H9 (cell line): Measurements from ENCODE around the gene FAU. TPM values are rescaled to one million over a fixed set of nuclear protein-coding genes. Genes with fewer than 3 reads are reported as not detected.

Experiments used
- DNase-seq: peaks from one replicate; pipeline ENCODE4 v3.0.0-alpha.2; 2017
- H2AFZ ChIP-seq: one replicate; pipeline ENCODE4 v1.6.1; 2013; ENCODE audit warnings: mild to moderate bottlenecking, low read length, control low read depth, moderate library complexity
- H2AK5ac ChIP-seq: 2 replicates; pipeline ENCODE4 v1.6.1; 2013; ENCODE audit warnings: low read length, control low read depth, mixed read lengths; ENCODE audit not compliant: insufficient read length
- H2BK120ac ChIP-seq: one replicate; pipeline ENCODE4 v1.6.1; 2013; ENCODE audit warnings: low read depth, mild to moderate bottlenecking, low read length, control low read depth, inconsistent platforms; ENCODE audit not compliant: poor library complexity, severe bottlenecking
- H2BK12ac ChIP-seq: 2 replicates; pipeline ENCODE4 v1.6.1; 2013; ENCODE audit warnings: low read length, control low read depth, mixed read lengths, low read depth; ENCODE audit not compliant: insufficient read length
- H2BK15ac ChIP-seq: 2 replicates; pipeline ENCODE4 v1.6.1; 2013; ENCODE audit warnings: low read depth, low read length, control low read depth
- H2BK20ac ChIP-seq: one replicate; pipeline ENCODE4 v1.6.1; 2013; ENCODE audit warnings: low read depth, mild to moderate bottlenecking, low read length, control low read depth, inconsistent platforms; ENCODE audit not compliant: poor library complexity, severe bottlenecking
- H2BK5ac ChIP-seq: 2 replicates; pipeline ENCODE4 v1.6.1; 2013; ENCODE audit warnings: low read length, control low read depth, mixed read lengths; ENCODE audit not compliant: insufficient read length
- H3K14ac ChIP-seq: 2 replicates; pipeline ENCODE4 v1.6.1; 2013; ENCODE audit warnings: low read length, control low read depth; ENCODE audit not compliant: insufficient read depth
- H3K18ac ChIP-seq: 2 replicates; pipeline ENCODE4 v1.6.1; 2013; ENCODE audit warnings: low read depth, mild to moderate bottlenecking, mixed read lengths, low read length, control low read depth; ENCODE audit not compliant: insufficient read length
- H3K23ac ChIP-seq: 2 replicates; pipeline ENCODE4 v1.6.1; 2013; ENCODE audit warnings: low read length, control low read depth, mixed read lengths, low read depth; ENCODE audit not compliant: insufficient read length
- H3K23me2 ChIP-seq: 2 replicates; pipeline ENCODE4 v1.6.1; 2013; ENCODE audit warnings: low read depth, mild to moderate bottlenecking, mixed read lengths, low read length, control low read depth; ENCODE audit not compliant: insufficient read length, poor library complexity, severe bottlenecking
- H3K27ac ChIP-seq: 2 replicates; pipeline ENCODE4 v1.5.1; 2013; ENCODE audit warnings: low read length, control low read depth, mixed read lengths, low read depth; ENCODE audit not compliant: insufficient read length
- H3K27me3 ChIP-seq: 2 replicates; pipeline ENCODE4 v1.6.1; 2013; ENCODE audit warnings: low read length, control low read depth, inconsistent platforms; ENCODE audit not compliant: insufficient read depth
- H3K4ac ChIP-seq: 2 replicates; pipeline ENCODE4 v1.6.1; 2013; ENCODE audit warnings: low read depth, mild to moderate bottlenecking, control low read depth, inconsistent platforms, low read length, moderate library complexity
- H3K4me1 ChIP-seq: 2 replicates; pipeline ENCODE4 v1.6.1; 2013; ENCODE audit warnings: low read length, control low read depth, inconsistent platforms; ENCODE audit not compliant: insufficient read depth
- H3K4me2 ChIP-seq: 2 replicates; pipeline ENCODE4 v1.6.1; 2013; ENCODE audit warnings: low read length, control low read depth, mixed read lengths; ENCODE audit not compliant: insufficient read length, insufficient read depth
- H3K56ac ChIP-seq: 2 replicates; pipeline ENCODE4 v1.6.1; 2013; ENCODE audit warnings: low read depth, mild to moderate bottlenecking, mixed read lengths, low read length, control low read depth; ENCODE audit not compliant: insufficient read length
- H3K79me1 ChIP-seq: 2 replicates; pipeline ENCODE4 v1.6.1; 2013; ENCODE audit warnings: low read depth, mild to moderate bottlenecking, moderate library complexity, low read length, control low read depth, inconsistent platforms; ENCODE audit not compliant: insufficient read depth, poor library complexity, severe bottlenecking
- H3K79me2 ChIP-seq: 2 replicates; pipeline ENCODE4 v1.6.1; 2013; ENCODE audit warnings: low read length, control low read depth, inconsistent platforms; ENCODE audit not compliant: insufficient read depth
- H3K9ac ChIP-seq: 2 replicates; pipeline ENCODE4 v1.6.1; 2013; ENCODE audit warnings: low read length, control low read depth, mixed read lengths; ENCODE audit not compliant: insufficient read length; ENCODE audit errors: extremely low read depth
- H3K9me3 ChIP-seq: one replicate; pipeline ENCODE4 v1.6.1; 2013; ENCODE audit warnings: low read depth, low read length, inconsistent platforms; ENCODE audit not compliant: control insufficient read depth
- H3T11ph ChIP-seq: one replicate; pipeline ENCODE4 v1.6.1; 2013; ENCODE audit warnings: mild to moderate bottlenecking, low read length, control low read depth, inconsistent platforms
- H4K20me1 ChIP-seq: one replicate; pipeline ENCODE4 v1.6.1; 2013; ENCODE audit not compliant: control insufficient read depth, insufficient read length, insufficient read depth
- H4K5ac ChIP-seq: 2 replicates; pipeline ENCODE4 v1.6.1; 2013; ENCODE audit warnings: low read depth, mild to moderate bottlenecking, mixed read lengths, low read length, control low read depth; ENCODE audit not compliant: insufficient read length
- H4K8ac ChIP-seq: replicated peaks from 2 replicates; pipeline ENCODE4 v1.6.1; 2013; ENCODE audit warnings: low read length, control low read depth, mixed read lengths, low read depth; ENCODE audit not compliant: insufficient read length
- H4K91ac ChIP-seq: 2 replicates; pipeline ENCODE4 v1.6.1; 2013; ENCODE audit warnings: low read depth, mild to moderate bottlenecking, moderate library complexity, mixed read lengths, low read length, control low read depth; ENCODE audit not compliant: insufficient read length
- H3K27ac Mint-ChIP-seq, 3 experiments: 2 replicates in 2 of 3; 3 replicates in 1 of 3; pipeline ENCODE4 v1.8.0; 2020 to 2021; ENCODE audit warnings: mixed read lengths in 3 of 3, mild to moderate bottlenecking in 1 of 3, moderate library complexity in 1 of 3
- H3K27me3 Mint-ChIP-seq: 2 replicates; pipeline ENCODE4 v1.8.0; 2021; ENCODE audit warnings: low read depth, mild to moderate bottlenecking, moderate library complexity, mixed read lengths
- H3K36me3 Mint-ChIP-seq, 3 experiments: 2 replicates in 2 of 3; 3 replicates in 1 of 3; pipeline ENCODE4 v1.8.0; 2020 to 2021; ENCODE audit warnings: low read depth in 3 of 3, mixed read lengths in 3 of 3; ENCODE audit not compliant: insufficient read depth in 1 of 3
- H3K4me1 Mint-ChIP-seq, 2 experiments: 2 replicates each; pipeline ENCODE4 v1.8.0; 2020; ENCODE audit warnings: mixed read lengths in 2 of 2
- H3K4me3 Mint-ChIP-seq, 2 experiments: 2 replicates in 1 of 2; 3 replicates in 1 of 2; pipeline ENCODE4 v1.8.0; 2020 to 2021; ENCODE audit warnings: mild to moderate bottlenecking in 2 of 2, mixed read lengths in 2 of 2, moderate library complexity in 1 of 2
- H3K9me3 Mint-ChIP-seq, 2 experiments: 2 replicates in 1 of 2; 3 replicates in 1 of 2; pipeline ENCODE4 v1.8.0; 2020; ENCODE audit warnings: mild to moderate bottlenecking in 2 of 2, mixed read lengths in 2 of 2, moderate library complexity in 1 of 2
- CTCF ChIP-seq: fragments of 200-600 bp; sonication (generic); conservative IDR thresholded peaks from 3 replicates; pipeline ENCODE4 v1.8.0; 2021; ENCODE audit warnings: antibody characterized with exemption, mild to moderate bottlenecking
- WGBS: extraction: QIAGEN DNeasy Blood & Tissue Kit; methylation state at CpG from one replicate; pipeline ENCODE4 v1.1.7; 2013; ENCODE audit warnings: missing lambda C conversion rate, low lambda C conversion rate, mixed read lengths; ENCODE audit not compliant: insufficient read length; ENCODE audit errors: extremely low coverage; 5-methylcytosine and 5-hydroxymethylcytosine counted together
- total RNA-seq: library from RNA; stranded (reverse); gene quantifications from 2 replicates; pipeline ENCODE4 v1.2.1, GENCODE V29; 2021

Gene FAU
- total RNA-seq, 1 experiment from 2014 or later: 898 TPM

- no peak overlapping the region for H3K56ac ChIP-seq
- H3K27ac ChIP-seq: no peak overlapping the region
- H3K79me2 ChIP-seq: peaks cover 3% of the 10 kb centered on the region; the same call in 1 of the 2 replicates
- H2BK12ac ChIP-seq: no peak overlapping the region
- H4K20me1 ChIP-seq: no peaks in the 10 kb centered on the region
- H3K4me1 ChIP-seq: no peaks in the 10 kb centered on the region
- H2BK20ac ChIP-seq: no peak overlapping the region
- H3K18ac ChIP-seq: no peak overlapping the region
- no peak overlapping the region for H3T11ph ChIP-seq
- no peak overlapping the region for H3K23ac ChIP-seq
- Mint-ChIP-seq H3K36me3 (peaks cover 13 to 64% (median 56%) of the 10 kb centered on the region in 3 experiments; a peak in 6 of 7 replicates), H3K4me1 (peaks cover 0 to 4% of the 10 kb centered on the region in 2 experiments; a peak in 2 of 4 replicates), H3K9me3 (no peaks in the 10 kb centered on the region), H3K27me3 (no peaks in the 10 kb centered on the region), H3K27ac (no peak overlapping the region), H3K4me3 (no peak overlapping the region; a peak in 1 of 5 replicates)
- no peak for DNase-seq
- no peak overlapping the region for H3K14ac ChIP-seq
- H2BK5ac ChIP-seq: no peak overlapping the region
- H3K23me2 ChIP-seq: no peaks in the 10 kb centered on the region
- H3K9ac ChIP-seq: no peak overlapping the region
- H2AK5ac ChIP-seq: no peak overlapping the region
- no peak overlapping the region for H3K4ac ChIP-seq
- no peak for TF ChIP-seq CTCF
- H4K5ac ChIP-seq: no peak overlapping the region
- H3K79me1 ChIP-seq: peaks cover 5% of the 10 kb centered on the region
- H3K27me3 ChIP-seq: no peaks in the 10 kb centered on the region
- no peak overlapping the region for H4K8ac ChIP-seq
- H3K9me3 ChIP-seq: no peaks in the 10 kb centered on the region
- H2BK120ac ChIP-seq: no peak overlapping the region
- H3K4me2 ChIP-seq: no peak overlapping the region
- no peak overlapping the region for H4K91ac ChIP-seq
- WGBS: no CpG with 5 or more reads among the region's 12 CpGs
- no peak overlapping the region for H2AFZ ChIP-seq
- no peak overlapping the region for H2BK15ac ChIP-seq
These were observed 5.7 kb upstream of the FAU start for GRCh38 chr11:65127473-65128181.
